K562 (cell line): ENCODE data around the gene ZSWIM6. TPM values are rescaled to one million over a fixed set of nuclear protein-coding genes. Genes with fewer than 3 reads are reported as not detected.

ENCODE experiments used
- ATAC-seq: fragments of 200-7000 bp; cut with Tn5 transposase; 3 replicates; pipeline ENCODE4 v1.9.1; 2020; ENCODE audit warnings: moderate library complexity
- BruUV-seq: library from RNA; stranded (reverse); fragments of 400-500 nt; replicated peaks from 2 replicates; lab custom pipeline; 2021; lab: Mats Ljungman, UMichigan
- CTCF ChIA-PET: fragments of 300-600 bp; formaldehyde crosslinking; extraction: SDS; loops from one replicate; lab custom pipeline; 2021; ENCODE audit warnings: low intra/inter-chr PET ratio; lab: Yijun Ruan, JAX
- POLR2A ChIA-PET: fragments of 300-600, 350-650 bp; sonication (Branson Sonifier 250); formaldehyde crosslinking; extraction: SDS; loops from one replicate; lab custom pipeline; 2021; ENCODE audit warnings: antibody characterized with exemption, inconsistent platforms; lab: Yijun Ruan, JAX
- DNase-seq, 4 experiments: peaks; one replicate each; pipeline versions ENCODE4 v3.0.0 to v3.0.0-alpha.2; 2011 to 2018; ENCODE audit warnings: low spot score in 3 of 4, mixed read lengths in 3 of 4; ENCODE audit errors: extremely low read depth in 1 of 4
- FAIRE-seq: peaks from 2 replicates; lab custom pipeline; 2011; peaks lifted over from hg19 to GRCh38; lab: Jason Lieb, UNC
- H2AFZ ChIP-seq: 2 replicates; pipeline ENCODE4 v1.6.0; 2011; ENCODE audit warnings: low read depth, low read length, control low read depth, inconsistent platforms
- H3K27ac ChIP-seq: fragments of 200-600 bp; 3 replicates; pipeline ENCODE4 v1.8.0; 2011; ENCODE audit warnings: low read depth, mild to moderate bottlenecking, control low read depth, inconsistent platforms, low read length, moderate library complexity, mixed read lengths; ENCODE audit errors: extremely low read depth
- H3K27me3 ChIP-seq, 2 experiments: fragments of 300-600 bp in 1 of 2; 2 replicates in 1 of 2; 3 replicates in 1 of 2; pipeline versions ENCODE4 v1.6.0 to v1.8.0; 2011; ENCODE audit warnings: inconsistent platforms in 2 of 2, low read length in 2 of 2, mild to moderate bottlenecking in 1 of 2, mixed read lengths in 1 of 2, moderate library complexity in 1 of 2; ENCODE audit not compliant: control insufficient read depth in 2 of 2, insufficient read depth in 2 of 2
- H3K36me3 ChIP-seq: fragments of 300-600 bp; 3 replicates; pipeline ENCODE4 v1.8.0; 2011; ENCODE audit warnings: mild to moderate bottlenecking, low read length, inconsistent platforms; ENCODE audit not compliant: control insufficient read depth, insufficient read depth
- H3K4me1 ChIP-seq, 2 experiments: fragments of 200-600 bp in 1 of 2; replicated peaks in 1 of 2; 2 replicates in 1 of 2; 3 replicates in 1 of 2; pipeline versions ENCODE4 v1.5.1 to v1.8.0; 2011; ENCODE audit warnings: inconsistent platforms in 2 of 2, low read length in 2 of 2, mild to moderate bottlenecking in 1 of 2, mixed read lengths in 1 of 2, moderate library complexity in 1 of 2; ENCODE audit not compliant: control insufficient read depth in 2 of 2, insufficient read depth in 2 of 2
- H3K4me2 ChIP-seq: 2 replicates; pipeline ENCODE4 v1.6.1; 2011; ENCODE audit warnings: low read length, control low read depth, inconsistent platforms, mixed read lengths; ENCODE audit not compliant: insufficient read depth
- H3K4me3 ChIP-seq: fragments of 200-600 bp; sonication (generic), shearing (Covaris generic); 2 replicates; pipeline ENCODE4 v1.5.1; 2016; ENCODE audit warnings: control low read depth, inconsistent platforms
- H3K79me2 ChIP-seq: fragments of 200-600 bp; 3 replicates; pipeline ENCODE4 v1.8.0; 2011; ENCODE audit warnings: low read length, inconsistent platforms; ENCODE audit not compliant: control insufficient read depth, insufficient read depth
- H3K9ac ChIP-seq, 2 experiments: 2 replicates each; pipeline versions ENCODE4 v1.6.0 to v1.6.1; 2011; ENCODE audit warnings: low read depth in 2 of 2, low read length in 2 of 2, control low read depth in 1 of 2, inconsistent platforms in 1 of 2, mild to moderate bottlenecking in 1 of 2, mixed read lengths in 1 of 2; ENCODE audit not compliant: insufficient read depth in 1 of 2
- H3K9me1 ChIP-seq: one replicate; pipeline ENCODE4 v1.6.0; 2011; ENCODE audit warnings: inconsistent platforms, mild to moderate bottlenecking, low read length, moderate library complexity; ENCODE audit not compliant: control insufficient read depth, insufficient read depth
- H3K9me3 ChIP-seq: replicated peaks from 2 replicates; pipeline ENCODE4 v1.5.1; 2011; ENCODE audit warnings: low read depth, low read length, inconsistent platforms; ENCODE audit not compliant: control insufficient read depth, insufficient read depth
- H4K20me1 ChIP-seq: replicated peaks from 2 replicates; pipeline ENCODE4 v1.6.1; 2011; ENCODE audit warnings: low read length, inconsistent platforms, mixed read lengths; ENCODE audit not compliant: control insufficient read depth, insufficient read depth
- BRF1 ChIP-seq: IDR thresholded peaks from 3 replicates; pipeline ENCODE4 v1.6.1; 2011; ENCODE audit warnings: borderline replicate concordance, mild to moderate bottlenecking; ENCODE audit not compliant: insufficient read length; ENCODE audit errors: extremely low read depth
- ELF1 ChIP-seq: fragments of 200-800 bp; sonication (Bioruptor generic); IDR thresholded peaks from 2 replicates; pipeline ENCODE4 v1.6.1; 2016; ENCODE audit warnings: missing genetic modification characterization, missing compliant biosample characterization
- EZH2 ChIP-seq: IDR thresholded peaks from 2 replicates; pipeline ENCODE4 v1.6.1; 2012; ENCODE audit warnings: low read depth, mild to moderate bottlenecking, inconsistent platforms, low read length, borderline replicate concordance
- FOXA1 ChIP-seq: fragments of 450-650 bp; IDR thresholded peaks from 2 replicates; pipeline ENCODE4 v1.6.1; 2016; ENCODE audit warnings: mild to moderate bottlenecking, borderline replicate concordance
- ILF3 ChIP-seq: fragments of 450-650 bp; IDR thresholded peaks from 2 replicates; pipeline ENCODE4 v1.6.1; 2018; ENCODE audit warnings: antibody characterized with exemption, mild to moderate bottlenecking, moderate library complexity, borderline replicate concordance
- NEUROD1 ChIP-seq: fragments of 150-350 bp; IDR thresholded peaks from 2 replicates; pipeline ENCODE4 v1.6.1; 2014; ENCODE audit warnings: borderline replicate concordance, low read length, low read depth; ENCODE audit not compliant: partially characterized antibody
- PHF21A ChIP-seq: fragments of 450-650 bp; IDR thresholded peaks from 2 replicates; pipeline ENCODE4 v1.6.1; 2017; ENCODE audit warnings: low read depth, borderline replicate concordance
- PHF8 ChIP-seq: fragments of 200-600 bp; sonication (generic); IDR thresholded peaks from 2 replicates; pipeline ENCODE4 v1.6.1; 2012; ENCODE audit warnings: mixed run types, mild to moderate bottlenecking, inconsistent platforms, low read length, moderate library complexity, borderline replicate concordance
- SETDB1 ChIP-seq: IDR thresholded peaks from one replicate; pipeline ENCODE4 v1.6.1; 2012; ENCODE audit warnings: low read length, control low read depth, inconsistent platforms
- SRF ChIP-seq, 2 experiments: fragments of 250-450, 450-650 bp in 1 of 2; sonication (Bioruptor Pico) in 1 of 2; sonication (generic) in 1 of 2; formaldehyde crosslinking; IDR thresholded peaks; 2 replicates each; pipeline versions ENCODE4 v1.5.0 to v1.5.1; 2020 to 2022; ENCODE audit warnings: mild to moderate bottlenecking in 1 of 2, missing genetic modification reagents in 1 of 2
- in situ Hi-C: fragments of 300-500 bp; cut with MboI; formaldehyde crosslinking; loops from 4 replicates; pipeline ENCODE4 v1.15.0; 2018; ENCODE audit warnings: inconsistent platforms, mixed read lengths
- intact Hi-C: fragments of 100-400 bp; cut with micrococcal nuclease; formaldehyde crosslinking; loops from 2 replicates; pipeline ENCODE4 v1.14.2; 2022
- polyA plus RNA-seq, 8 experiments: library from polyadenylated mRNA; depleted of rRNA in 4 of 8; stranded (reverse) in 5 of 8; unstranded in 3 of 8; fragments of >200 nt; fragmentation: Nextera tagmentation in 2 of 8; fragmentation: Illumina TruSeq in 1 of 8; extraction: Ambion mirVana in 2 of 8; extraction: Trizol in 1 of 8; gene quantifications; 2 replicates each; pipeline versions ENCODE4 v1.2.1 to v1.2.3, GENCODE V29; 2011 to 2014; ENCODE audit warnings: inconsistent platforms in 1 of 8, missing spikeins in 1 of 8
- total RNA-seq, 7 experiments: library from RNA; depleted of rRNA in 6 of 7; stranded (reverse); fragments of >200 nt in 6 of 7; fragmentation: Illumina TruSeq in 2 of 7; extraction: Trizol in 2 of 7; gene quantifications; 2 replicates each; pipeline versions ENCODE4 v1.2.1 to v1.2.3, GENCODE V29; 2011 to 2021; ENCODE audit warnings: low replicate concordance in 1 of 7
- TF ChIP-seq, protein P1 (sequence below), 2 experiments: IDR thresholded peaks in 1 of 2; conservative IDR thresholded peaks in 1 of 2; 2 replicates each; pipeline ENCODE4 v1.6.1; 2016; ENCODE audit warnings: low read depth in 2 of 2, mild to moderate bottlenecking in 1 of 2, missing compliant biosample characterization in 1 of 2, missing genetic modification characterization in 1 of 2, moderate library complexity in 1 of 2
- TF ChIP-seq, protein P2 (sequence below): fragments of 450-650 bp; IDR thresholded peaks from 2 replicates; pipeline ENCODE4 v1.6.1; 2016; ENCODE audit warnings: mild to moderate bottlenecking
- TF ChIP-seq, protein P3 (sequence below): fragments of 250-450 bp; sonication (Bioruptor Pico); IDR thresholded peaks from 2 replicates; pipeline ENCODE4 v1.6.1; 2021; ENCODE audit warnings: mild to moderate bottlenecking
- TF ChIP-seq, protein P4 (sequence below): sonication (generic); formaldehyde crosslinking; IDR thresholded peaks from 2 replicates; pipeline ENCODE4 v1.8.1; 2023; ENCODE audit warnings: mild to moderate bottlenecking, missing genetic modification reagents

The ZSWIM6 gene
- total and polyA plus RNA-seq, 9 of the 15 experiments (the other 6 are each of a cell fraction or from before 2014, with no cell fraction given): 0.81 to 3.2 (median 2.0) TPM

DNA sequence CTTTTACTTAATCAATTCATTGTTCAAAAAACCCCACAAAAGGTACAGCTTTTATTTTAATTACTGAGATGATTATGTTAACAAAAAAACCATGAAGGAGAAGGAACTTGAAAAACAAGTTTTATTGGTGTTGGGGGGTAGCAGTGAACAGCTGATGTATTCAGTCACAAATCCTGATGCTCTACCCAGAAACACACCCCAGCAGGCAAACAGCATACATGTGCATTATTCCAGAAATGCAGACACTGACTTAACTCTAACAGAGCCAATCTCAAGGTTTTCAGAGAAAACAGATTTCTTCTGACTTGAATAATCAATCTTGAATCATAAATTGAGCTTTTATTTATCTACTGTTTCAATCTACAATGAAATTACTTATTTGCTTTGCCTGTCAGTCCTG lies 175.2 kb downstream of the ZSWIM6 start:
- no peaks in the 10 kb centered on the region for H3K36me3 ChIP-seq
- H3K27ac ChIP-seq: no peak overlapping the region
- H2AFZ ChIP-seq: no peak overlapping the region
- POLR2A ChIA-PET: no interaction called here
- no peaks in the 10 kb centered on the region for H4K20me1 ChIP-seq
- H3K4me3 ChIP-seq: no peak overlapping the region
- FAIRE-seq: no peak
- CTCF ChIA-PET: no interaction called here
- no peaks in the 10 kb centered on the region for H3K9me1 ChIP-seq
- H3K9me3 ChIP-seq: no peaks in the 10 kb centered on the region
- no peak overlapping the region for H3K4me2 ChIP-seq
- no TSS peak for BruUV-seq
- H3K4me1 ChIP-seq: no peaks in the 10 kb centered on the region
- no peak for ATAC-seq
- peaks cover 0 to 1% of the 10 kb centered on the region in 2 experiments; a peak in 1 of 5 replicates for H3K27me3 ChIP-seq
- intact Hi-C loops: no loop called here
- H3K79me2 ChIP-seq: no peaks in the 10 kb centered on the region
- H3K9ac ChIP-seq: no peak overlapping the region
- in situ Hi-C loops: no loop called here
- DNase-seq: no peak
- no peak for TF ChIP-seq PHF8
- TF ChIP-seq EZH2: no peak
- TF ChIP-seq FOXA1: no peak
- TF ChIP-seq, protein P1, sequence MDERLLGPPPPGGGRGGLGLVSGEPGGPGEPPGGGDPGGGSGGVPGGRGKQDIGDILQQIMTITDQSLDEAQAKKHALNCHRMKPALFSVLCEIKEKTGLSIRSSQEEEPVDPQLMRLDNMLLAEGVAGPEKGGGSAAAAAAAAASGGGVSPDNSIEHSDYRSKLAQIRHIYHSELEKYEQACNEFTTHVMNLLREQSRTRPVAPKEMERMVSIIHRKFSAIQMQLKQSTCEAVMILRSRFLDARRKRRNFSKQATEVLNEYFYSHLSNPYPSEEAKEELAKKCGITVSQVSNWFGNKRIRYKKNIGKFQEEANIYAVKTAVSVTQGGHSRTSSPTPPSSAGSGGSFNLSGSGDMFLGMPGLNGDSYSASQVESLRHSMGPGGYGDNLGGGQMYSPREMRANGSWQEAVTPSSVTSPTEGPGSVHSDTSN (CRISPR knock-in tag; IDR thresholded peaks at IDR 0.05; ENCODE audit: low read depth): no peak
- TF ChIP-seq, protein P1 (tag; conservative IDR thresholded peaks at IDR 0.05; ENCODE audit: low read depth): no peak
- no peak for TF ChIP-seq PHF21A
- TF ChIP-seq, protein P2, sequence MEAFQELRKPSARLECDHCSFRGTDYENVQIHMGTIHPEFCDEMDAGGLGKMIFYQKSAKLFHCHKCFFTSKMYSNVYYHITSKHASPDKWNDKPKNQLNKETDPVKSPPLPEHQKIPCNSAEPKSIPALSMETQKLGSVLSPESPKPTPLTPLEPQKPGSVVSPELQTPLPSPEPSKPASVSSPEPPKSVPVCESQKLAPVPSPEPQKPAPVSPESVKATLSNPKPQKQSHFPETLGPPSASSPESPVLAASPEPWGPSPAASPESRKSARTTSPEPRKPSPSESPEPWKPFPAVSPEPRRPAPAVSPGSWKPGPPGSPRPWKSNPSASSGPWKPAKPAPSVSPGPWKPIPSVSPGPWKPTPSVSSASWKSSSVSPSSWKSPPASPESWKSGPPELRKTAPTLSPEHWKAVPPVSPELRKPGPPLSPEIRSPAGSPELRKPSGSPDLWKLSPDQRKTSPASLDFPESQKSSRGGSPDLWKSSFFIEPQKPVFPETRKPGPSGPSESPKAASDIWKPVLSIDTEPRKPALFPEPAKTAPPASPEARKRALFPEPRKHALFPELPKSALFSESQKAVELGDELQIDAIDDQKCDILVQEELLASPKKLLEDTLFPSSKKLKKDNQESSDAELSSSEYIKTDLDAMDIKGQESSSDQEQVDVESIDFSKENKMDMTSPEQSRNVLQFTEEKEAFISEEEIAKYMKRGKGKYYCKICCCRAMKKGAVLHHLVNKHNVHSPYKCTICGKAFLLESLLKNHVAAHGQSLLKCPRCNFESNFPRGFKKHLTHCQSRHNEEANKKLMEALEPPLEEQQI: no peak
- TF ChIP-seq, protein P3, sequence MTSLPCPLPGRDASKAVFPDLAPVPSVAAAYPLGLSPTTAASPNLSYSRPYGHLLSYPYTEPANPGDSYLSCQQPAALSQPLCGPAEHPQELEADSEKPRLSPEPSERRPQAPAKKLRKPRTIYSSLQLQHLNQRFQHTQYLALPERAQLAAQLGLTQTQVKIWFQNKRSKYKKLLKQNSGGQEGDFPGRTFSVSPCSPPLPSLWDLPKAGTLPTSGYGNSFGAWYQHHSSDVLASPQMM (CRISPR knock-in tag): no peak
- no peak for TF ChIP-seq ILF3
- TF ChIP-seq SETDB1: no peak
- TF ChIP-seq, protein P4, sequence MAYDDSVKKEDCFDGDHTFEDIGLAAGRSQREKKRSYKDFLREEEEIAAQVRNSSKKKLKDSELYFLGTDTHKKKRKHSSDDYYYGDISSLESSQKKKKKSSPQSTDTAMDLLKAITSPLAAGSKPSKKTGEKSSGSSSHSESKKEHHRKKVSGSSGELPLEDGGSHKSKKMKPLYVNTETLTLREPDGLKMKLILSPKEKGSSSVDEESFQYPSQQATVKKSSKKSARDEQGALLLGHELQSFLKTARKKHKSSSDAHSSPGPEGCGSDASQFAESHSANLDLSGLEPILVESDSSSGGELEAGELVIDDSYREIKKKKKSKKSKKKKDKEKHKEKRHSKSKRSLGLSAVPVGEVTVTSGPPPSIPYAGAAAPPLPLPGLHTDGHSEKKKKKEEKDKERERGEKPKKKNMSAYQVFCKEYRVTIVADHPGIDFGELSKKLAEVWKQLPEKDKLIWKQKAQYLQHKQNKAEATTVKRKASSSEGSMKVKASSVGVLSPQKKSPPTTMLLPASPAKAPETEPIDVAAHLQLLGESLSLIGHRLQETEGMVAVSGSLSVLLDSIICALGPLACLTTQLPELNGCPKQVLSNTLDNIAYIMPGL: no peak
- TF ChIP-seq SRF (CRISPR knock-in tag; IDR thresholded peaks at IDR 0.05): no peak
- no peak for TF ChIP-seq NEUROD1
- TF ChIP-seq BRF1: no peak
- TF ChIP-seq ELF1 (tag): no peak
